GM12873 (cell line): ENCODE data around the gene RCAN2.

Experiments used
- CTCF ChIP-seq: IDR thresholded peaks from 2 replicates; pipeline ENCODE4 v1.5.1; 2012; ENCODE audit warnings: low read depth, mild to moderate bottlenecking, moderate library complexity, low read length, control low read depth; ENCODE audit not compliant: insufficient read depth; ENCODE audit errors: missing control alignments

RCAN2 gene

GRCh38 chr6:46293641-46294316 is 197.5 kb downstream of the RCAN2 start:
- TF ChIP-seq CTCF: no peak

DNA sequence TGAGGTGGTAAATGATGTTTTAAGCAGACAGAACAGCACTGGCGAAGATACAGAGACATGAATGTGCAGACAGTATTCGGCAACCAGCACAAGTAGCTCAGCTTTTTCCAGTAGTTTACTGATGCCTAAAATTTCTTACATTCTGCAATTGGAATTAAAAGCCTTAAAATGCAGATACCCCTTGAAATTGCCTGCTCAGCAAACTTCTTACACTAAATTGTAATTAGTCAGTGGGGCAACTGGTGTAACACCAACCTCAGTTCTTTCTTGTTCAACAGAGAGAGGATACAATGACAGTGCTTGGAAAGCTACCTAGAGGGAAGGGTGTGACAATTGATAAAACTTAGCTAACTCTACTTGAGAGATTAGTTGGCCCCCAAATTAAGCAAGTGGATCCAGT is 199.4 kb downstream of the RCAN2 start:
- no peak for TF ChIP-seq CTCF

DNA sequence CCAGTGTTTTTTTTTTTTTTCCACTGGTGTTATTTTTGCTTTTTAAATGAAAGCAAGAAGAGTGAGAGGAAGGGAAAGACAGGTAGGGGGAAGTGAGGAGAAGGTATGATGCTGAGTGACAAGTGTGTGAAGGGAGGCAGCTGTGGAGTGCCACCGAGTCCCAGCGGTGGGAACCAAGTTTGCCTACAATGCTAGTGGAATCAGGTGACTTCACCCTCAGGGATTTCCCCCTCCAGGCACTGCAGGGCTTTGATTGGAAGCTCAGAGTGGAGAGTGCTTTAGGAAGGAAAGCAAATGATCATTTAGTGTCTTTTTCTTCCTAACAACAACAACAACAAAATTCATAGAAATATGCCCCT is 200.0 kb downstream of the RCAN2 start:
- TF ChIP-seq CTCF: no peak

DNA sequence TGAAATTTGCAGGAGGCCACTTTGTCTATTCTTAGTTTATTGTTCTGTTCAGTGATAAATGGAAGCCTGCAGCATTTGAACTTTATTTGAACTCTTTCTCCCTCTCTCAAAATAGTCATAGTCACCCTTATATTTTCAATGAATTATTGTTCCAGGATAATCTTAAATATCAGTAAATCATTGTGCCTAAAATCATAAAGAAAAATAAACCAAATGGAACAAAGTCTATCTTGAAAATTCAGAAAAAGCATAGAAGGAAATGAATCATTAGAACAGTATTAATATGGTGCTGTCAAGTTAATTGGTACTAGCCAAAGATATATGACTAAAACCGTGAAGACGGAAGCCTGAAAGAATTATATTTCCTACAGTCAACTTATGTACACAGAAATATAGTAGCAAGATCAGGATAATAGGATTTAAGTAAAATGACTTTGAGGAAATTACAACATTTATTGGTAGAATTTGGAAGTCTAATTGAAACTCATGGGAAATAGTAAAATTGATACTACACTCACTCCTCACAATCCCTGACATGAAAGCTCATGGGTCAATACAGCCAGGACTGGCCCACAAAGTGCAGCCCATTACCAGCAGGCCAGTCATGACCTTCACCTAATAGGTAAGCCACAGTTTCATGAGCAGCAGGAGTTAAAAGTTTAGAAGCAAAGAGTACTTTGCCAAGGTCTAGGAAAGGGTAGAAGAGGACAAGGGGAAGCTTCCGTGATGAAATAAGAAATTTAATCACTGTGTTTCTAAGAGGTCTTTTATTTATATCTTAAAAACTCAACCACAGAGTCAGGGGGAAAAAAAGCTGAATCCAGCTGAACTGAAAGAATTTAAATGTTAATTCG is 200.6 kb downstream of the RCAN2 start:
- TF ChIP-seq CTCF: no peak

- TF ChIP-seq CTCF: no peak
Measured at GRCh38 chr6:46289898-46290297, 201.4 kb downstream of the RCAN2 start.

- TF ChIP-seq CTCF: no peak
Measured at GRCh38 chr6:46288835-46289234, 202.4 kb downstream of the RCAN2 start.

DNA sequence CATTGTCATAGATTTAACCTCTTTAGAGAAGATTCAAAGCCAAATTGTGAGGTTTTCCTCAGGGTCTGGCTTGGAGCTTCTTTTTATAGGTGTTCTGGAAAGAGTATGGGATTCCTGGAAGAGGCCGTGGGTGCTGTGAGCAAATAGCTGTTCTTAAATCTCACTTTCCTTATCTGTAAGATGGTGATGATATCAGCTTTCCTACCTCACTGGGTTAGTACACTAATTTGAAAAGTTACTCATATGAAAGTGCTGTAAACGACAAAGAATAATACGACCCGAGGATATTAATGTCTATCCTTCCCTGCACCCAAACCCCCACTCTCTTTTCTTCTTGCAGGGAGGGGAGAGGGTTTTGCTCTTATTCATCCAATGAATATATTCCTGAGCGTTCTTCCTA is 203.6 kb downstream of the RCAN2 start:
- no peak for TF ChIP-seq CTCF
